Osteocyte (in vitro differentiated cells): ENCODE measurements around the gene ATXN7. TPM values are rescaled to one million over a fixed set of nuclear protein-coding genes. Genes with fewer than 3 reads are reported as not detected.

Experiments
- DNase-seq: peaks from one replicate; pipeline ENCODE4 v3.0.0; 2021; ENCODE audit warnings: mixed read lengths; ENCODE audit not compliant: unreplicated experiment; ENCODE audit errors: extremely low spot score
- H3K27ac Mint-ChIP-seq: one replicate; pipeline ENCODE4 v1.8.0; 2021; ENCODE audit warnings: mild to moderate bottlenecking, mixed read lengths; ENCODE audit not compliant: unreplicated experiment
- H3K27me3 Mint-ChIP-seq: one replicate; pipeline ENCODE4 v1.8.0; 2021; ENCODE audit warnings: mixed read lengths; ENCODE audit not compliant: unreplicated experiment
- H3K36me3 Mint-ChIP-seq: one replicate; pipeline ENCODE4 v1.8.0; 2021; ENCODE audit warnings: mixed read lengths; ENCODE audit not compliant: unreplicated experiment
- H3K4me1 Mint-ChIP-seq: one replicate; pipeline ENCODE4 v1.8.0; 2021; ENCODE audit warnings: mixed read lengths; ENCODE audit not compliant: unreplicated experiment
- H3K4me3 Mint-ChIP-seq: one replicate; pipeline ENCODE4 v1.8.0; 2021; ENCODE audit warnings: mild to moderate bottlenecking, moderate library complexity, mixed read lengths; ENCODE audit not compliant: unreplicated experiment
- H3K9me3 Mint-ChIP-seq: one replicate; pipeline ENCODE4 v1.8.0; 2021; ENCODE audit warnings: mixed read lengths; ENCODE audit not compliant: unreplicated experiment
- total RNA-seq: library from RNA; stranded (reverse); gene quantifications from 2 replicates; pipeline ENCODE4 v1.2.1, GENCODE V29; 2021
- TF ChIP-seq, protein P1 (sequence below): fragments of 200-600 bp; sonication (generic); IDR thresholded peaks from 2 replicates; pipeline ENCODE4 v1.5.0; 2021; ENCODE audit warnings: antibody characterized with exemption, mild to moderate bottlenecking, moderate library complexity

The ATXN7 gene
- total RNA-seq, 1 donor from 2014 or later, result 22.7 TPM

- H3K4me3 Mint-ChIP-seq, result no peak overlapping the region
- peak overlapping the region; percentile 42 for H3K27ac Mint-ChIP-seq
- DNase-seq, result no peak
- peaks cover 64% of the 10 kb centered on the region for H3K4me1 Mint-ChIP-seq
- H3K36me3 Mint-ChIP-seq, result peaks cover 7% of the 10 kb centered on the region
- H3K27me3 Mint-ChIP-seq, result no peaks in the 10 kb centered on the region
- no peaks in the 10 kb centered on the region for H3K9me3 Mint-ChIP-seq
- TF ChIP-seq, protein P1, sequence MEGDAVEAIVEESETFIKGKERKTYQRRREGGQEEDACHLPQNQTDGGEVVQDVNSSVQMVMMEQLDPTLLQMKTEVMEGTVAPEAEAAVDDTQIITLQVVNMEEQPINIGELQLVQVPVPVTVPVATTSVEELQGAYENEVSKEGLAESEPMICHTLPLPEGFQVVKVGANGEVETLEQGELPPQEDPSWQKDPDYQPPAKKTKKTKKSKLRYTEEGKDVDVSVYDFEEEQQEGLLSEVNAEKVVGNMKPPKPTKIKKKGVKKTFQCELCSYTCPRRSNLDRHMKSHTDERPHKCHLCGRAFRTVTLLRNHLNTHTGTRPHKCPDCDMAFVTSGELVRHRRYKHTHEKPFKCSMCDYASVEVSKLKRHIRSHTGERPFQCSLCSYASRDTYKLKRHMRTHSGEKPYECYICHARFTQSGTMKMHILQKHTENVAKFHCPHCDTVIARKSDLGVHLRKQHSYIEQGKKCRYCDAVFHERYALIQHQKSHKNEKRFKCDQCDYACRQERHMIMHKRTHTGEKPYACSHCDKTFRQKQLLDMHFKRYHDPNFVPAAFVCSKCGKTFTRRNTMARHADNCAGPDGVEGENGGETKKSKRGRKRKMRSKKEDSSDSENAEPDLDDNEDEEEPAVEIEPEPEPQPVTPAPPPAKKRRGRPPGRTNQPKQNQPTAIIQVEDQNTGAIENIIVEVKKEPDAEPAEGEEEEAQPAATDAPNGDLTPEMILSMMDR, result no peak
These were observed 105.1 kb downstream of the ATXN7 start for GRCh38 chr3:63968612-63969350.

DNA sequence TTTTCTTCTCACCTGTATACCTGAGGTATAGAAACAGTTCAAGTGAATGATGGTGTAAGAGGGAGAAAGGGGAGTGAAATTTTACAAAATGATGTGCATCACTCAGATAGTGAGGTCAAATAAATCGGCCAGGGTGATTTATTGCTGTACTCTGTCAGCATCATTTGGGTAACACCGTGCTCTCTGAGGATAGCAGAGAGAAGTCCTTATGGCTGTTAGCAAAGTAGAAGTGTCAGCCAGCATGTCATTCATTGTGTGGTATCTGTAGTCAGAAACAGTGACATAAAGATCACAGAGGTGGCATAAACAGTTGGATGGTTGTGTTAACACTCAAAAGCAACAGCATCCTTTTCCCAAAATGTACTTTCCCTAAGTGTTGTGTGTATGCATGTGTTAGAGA, 106.2 kb downstream of the ATXN7 start:
- DNase-seq, result no peak
- no peaks in the 10 kb centered on the region for H3K27me3 Mint-ChIP-seq
- TF ChIP-seq, protein P1, result no peak
- no peak overlapping the region for H3K4me3 Mint-ChIP-seq
- no peaks in the 10 kb centered on the region for H3K9me3 Mint-ChIP-seq
- H3K27ac Mint-ChIP-seq, result no peak overlapping the region
- peaks cover 7% of the 10 kb centered on the region for H3K36me3 Mint-ChIP-seq
- peaks cover 69% of the 10 kb centered on the region for H3K4me1 Mint-ChIP-seq

GRCh38 chr3:63970631-63971475, 107.2 kb downstream of the ATXN7 start:
- H3K27me3 Mint-ChIP-seq, result no peaks in the 10 kb centered on the region
- no peak for DNase-seq

DNA sequence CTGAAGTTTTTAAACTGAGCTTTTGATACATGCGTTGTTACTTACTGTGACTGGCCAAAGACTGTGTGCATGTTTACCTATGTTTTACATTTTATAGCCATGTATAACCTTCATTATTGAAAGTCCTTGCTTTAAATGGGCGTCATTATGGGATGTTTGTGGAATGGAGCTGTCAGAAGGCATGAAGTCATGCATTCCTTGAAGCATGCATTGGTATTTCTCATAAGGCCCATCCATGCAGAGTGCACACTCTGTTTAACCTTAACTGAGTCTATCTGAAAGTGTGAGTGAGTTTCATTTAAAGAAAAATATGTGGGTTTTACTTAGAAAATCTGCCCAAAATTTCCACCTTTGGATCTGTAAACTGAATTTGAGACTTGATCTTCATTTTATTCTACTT, 108.5 kb downstream of the ATXN7 start:
- H3K4me3 Mint-ChIP-seq, result no peak overlapping the region
- no peak for DNase-seq
- H3K4me1 Mint-ChIP-seq, result peaks cover 68% of the 10 kb centered on the region
- peak overlapping the region; percentile 42 for H3K27ac Mint-ChIP-seq
- TF ChIP-seq, protein P1, result no peak
- H3K9me3 Mint-ChIP-seq, result no peaks in the 10 kb centered on the region
- no peaks in the 10 kb centered on the region for H3K27me3 Mint-ChIP-seq
- peaks cover 7% of the 10 kb centered on the region for H3K36me3 Mint-ChIP-seq

More at GRCh38 chr3:63970631-63971475, 107.2 kb downstream of the ATXN7 start:
- H3K4me1 Mint-ChIP-seq, result peaks cover 66% of the 10 kb centered on the region
- peaks cover 7% of the 10 kb centered on the region for H3K36me3 Mint-ChIP-seq
- H3K27ac Mint-ChIP-seq, result peak overlapping the region; percentile 19
- no peak overlapping the region for H3K4me3 Mint-ChIP-seq
- no peaks in the 10 kb centered on the region for H3K9me3 Mint-ChIP-seq
- TF ChIP-seq, protein P1, result no peak

GRCh38 chr3:63972987-63973386, 109.3 kb downstream of the ATXN7 start:
- Mint-ChIP-seq H3K4me3 (no peak overlapping the region), H3K4me1 (peaks cover 65% of the 10 kb centered on the region), H3K9me3 (no peaks in the 10 kb centered on the region), H3K36me3 (peaks cover 7% of the 10 kb centered on the region), H3K27me3 (no peaks in the 10 kb centered on the region), H3K27ac (no peak overlapping the region)
- DNase-seq, result no peak
- TF ChIP-seq, protein P1, result no peak
